HCT116 (cell line): ENCODE measurements around the gene NT5C3A.
A peak's percentile ranks its signal among the peaks of the same experiment; 100 is the strongest.

Experiments
- CTCF ChIP-seq, 3 experiments: fragments of 200-600 bp in 1 of 3; sonication (generic) in 1 of 3; IDR thresholded peaks in 2 of 3; conservative IDR thresholded peaks in 1 of 3; 2 replicates each; pipeline ENCODE4 v1.5.1; 2012 to 2017; ENCODE audit warnings: low read depth in 2 of 3, low read length in 2 of 3, antibody characterized with exemption in 1 of 3, borderline replicate concordance in 1 of 3, control low read depth in 1 of 3, mild to moderate bottlenecking in 1 of 3, mixed read lengths in 1 of 3, mixed run types in 1 of 3, moderate library complexity in 1 of 3; ENCODE audit not compliant: insufficient read depth in 1 of 3
- POLR2AphosphoS5 ChIP-seq: IDR thresholded peaks from 2 replicates; pipeline ENCODE4 v1.6.1; 2011; ENCODE audit warnings: mild to moderate bottlenecking, low read depth, low read length, moderate library complexity

- TF ChIP-seq POLR2AphosphoS5 (peak; percentile 67), CTCF (IDR thresholded peaks at IDR 0.05 in 2 of 3, conservative IDR thresholded peaks at IDR 0.05 in 1 of 3; ENCODE audit: borderline replicate concordance in 1 of 3, insufficient read depth in 1 of 3, low read depth in 2 of 3, low read length in 2 of 3) (no peak)
Observed at GRCh38 chr7:33062023-33062781, at the start of gene NT5C3A.
